ENCODE data around the gene BCL11A. TPM values are rescaled to one million over a fixed set of nuclear protein-coding genes. Genes with fewer than 3 reads are reported as not detected.

The BCL11A gene
- polyA plus RNA-seq, 1 donor (not counting 4 experiments of a cell fraction or from before 2014, with no cell fraction given), result 5.0 TPM

- Histone ChIP-seq H4K20me1 (ENCODE audit: control insufficient read depth, extremely low read depth, insufficient read depth, low read length) (no peaks in the 10 kb centered on the region), H3K9ac (ENCODE audit: control insufficient read depth, extremely low read depth, insufficient read depth, low read length) (peak overlapping the region; percentile 77), H3K9me1 (ENCODE audit: control insufficient read depth, extremely low read depth, insufficient read depth, low read length) (no peaks in the 10 kb centered on the region), H3K27me3 (ENCODE audit: control insufficient read depth, extremely low read depth, insufficient read depth, low read length) (peaks cover 14% of the 10 kb centered on the region), H3K9me3 (ENCODE audit: control insufficient read depth, low read depth, low read length) (no peaks in the 10 kb centered on the region), H3K4me2 (ENCODE audit: control insufficient read depth, extremely low read depth, insufficient read depth, low read depth, low read length) (peak overlapping the region; percentile 78), H2AFZ (ENCODE audit: control insufficient read depth, low read length) (peak overlapping the region; percentile 84), H3K27ac (ENCODE audit: control insufficient read depth, insufficient read depth, low read length) (no peak overlapping the region), H3K79me2 (ENCODE audit: control insufficient read depth, insufficient read depth, low read length) (peaks cover 13% of the 10 kb centered on the region), H3K36me3 (ENCODE audit: control insufficient read depth in 2 of 2, extremely low read depth in 1 of 2, insufficient read depth in 2 of 2, low read length in 2 of 2) (no peaks in the 10 kb centered on the region), H3K4me1 (ENCODE audit: control insufficient read depth, extremely low read depth, insufficient read depth, low read length) (peaks cover 17% of the 10 kb centered on the region), H3K4me3 (ENCODE audit: control insufficient read depth in 2 of 3, extremely low read depth in 1 of 3, insufficient read depth in 2 of 3, low read depth in 1 of 3, low read length in 3 of 3) (peak overlapping the region in 2 of 3 experiments; percentile 91 to 94)
- DNase-seq (ENCODE audit: low read depth, low spot score) (no peak), FAIRE-seq (no peak)
- TF ChIP-seq EZH2 (IDR thresholded peaks at IDR 0.05; ENCODE audit: low read length), result no peak
- TF ChIP-seq, protein P1, sequence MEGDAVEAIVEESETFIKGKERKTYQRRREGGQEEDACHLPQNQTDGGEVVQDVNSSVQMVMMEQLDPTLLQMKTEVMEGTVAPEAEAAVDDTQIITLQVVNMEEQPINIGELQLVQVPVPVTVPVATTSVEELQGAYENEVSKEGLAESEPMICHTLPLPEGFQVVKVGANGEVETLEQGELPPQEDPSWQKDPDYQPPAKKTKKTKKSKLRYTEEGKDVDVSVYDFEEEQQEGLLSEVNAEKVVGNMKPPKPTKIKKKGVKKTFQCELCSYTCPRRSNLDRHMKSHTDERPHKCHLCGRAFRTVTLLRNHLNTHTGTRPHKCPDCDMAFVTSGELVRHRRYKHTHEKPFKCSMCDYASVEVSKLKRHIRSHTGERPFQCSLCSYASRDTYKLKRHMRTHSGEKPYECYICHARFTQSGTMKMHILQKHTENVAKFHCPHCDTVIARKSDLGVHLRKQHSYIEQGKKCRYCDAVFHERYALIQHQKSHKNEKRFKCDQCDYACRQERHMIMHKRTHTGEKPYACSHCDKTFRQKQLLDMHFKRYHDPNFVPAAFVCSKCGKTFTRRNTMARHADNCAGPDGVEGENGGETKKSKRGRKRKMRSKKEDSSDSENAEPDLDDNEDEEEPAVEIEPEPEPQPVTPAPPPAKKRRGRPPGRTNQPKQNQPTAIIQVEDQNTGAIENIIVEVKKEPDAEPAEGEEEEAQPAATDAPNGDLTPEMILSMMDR (optimal IDR thresholded peaks at IDR 0.05 in 1 of 3, IDR thresholded peaks at IDR 0.05 in 1 of 3, conservative IDR thresholded peaks at IDR 0.05 in 1 of 3; ENCODE audit: extremely low read depth in 1 of 3, insufficient read depth in 2 of 3, low read length in 3 of 3), result no peak
- dilution Hi-C loops (cut with MboI; ENCODE audit: extremely low pct_ligation_motif_present, low sequenced_read_pairs), result no loop called here
Measured at GRCh38 chr2:60555783-60556139, 2.3 kb upstream of the BCL11A start.

DNA sequence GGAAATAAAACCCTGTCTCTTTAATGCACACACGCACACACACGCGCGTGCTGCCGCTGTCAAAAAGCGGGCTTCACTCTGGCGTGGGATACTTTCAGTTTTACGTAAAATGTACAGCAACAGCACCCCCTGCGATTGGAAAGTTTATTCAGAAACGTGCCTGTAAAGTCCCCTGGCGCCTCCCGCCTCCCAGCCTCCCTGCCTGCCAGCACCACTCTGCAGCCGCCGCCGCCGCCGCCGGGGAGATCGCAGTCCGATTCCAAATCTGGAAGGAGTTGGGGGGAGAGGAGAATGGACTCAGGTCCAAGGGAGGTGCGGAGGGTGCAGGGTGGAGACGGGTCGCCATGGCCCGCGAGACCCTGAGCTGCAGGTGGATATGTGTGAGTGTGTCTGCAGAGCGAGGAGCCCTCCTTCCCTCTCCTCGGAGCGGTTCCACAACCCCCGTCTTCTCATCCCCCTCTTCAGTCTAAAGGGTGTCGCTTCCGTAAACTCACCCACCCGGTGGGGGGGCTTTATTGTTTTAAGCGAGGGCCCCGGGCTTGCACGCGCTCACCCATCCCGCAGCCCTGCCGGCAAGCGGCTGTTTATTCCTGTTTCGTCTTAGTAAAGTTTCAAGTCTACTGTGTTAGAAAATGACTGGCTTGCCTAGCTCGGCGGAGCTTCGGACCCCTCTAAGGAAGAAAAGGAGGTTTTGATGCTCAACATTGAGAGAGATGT is 1.8 kb upstream of the BCL11A start:
- Histone ChIP-seq H3K9me3 (ENCODE audit: control insufficient read depth, low read depth, low read length) (no peaks in the 10 kb centered on the region), H3K4me1 (ENCODE audit: control insufficient read depth, extremely low read depth, insufficient read depth, low read length) (peaks cover 17% of the 10 kb centered on the region), H3K9me1 (ENCODE audit: control insufficient read depth, extremely low read depth, insufficient read depth, low read length) (no peaks in the 10 kb centered on the region), H3K9ac (ENCODE audit: control insufficient read depth, extremely low read depth, insufficient read depth, low read length) (peak overlapping the region; percentile 77), H3K27me3 (ENCODE audit: control insufficient read depth, extremely low read depth, insufficient read depth, low read length) (peaks cover 14% of the 10 kb centered on the region), H3K36me3 (ENCODE audit: control insufficient read depth in 2 of 2, extremely low read depth in 1 of 2, insufficient read depth in 2 of 2, low read length in 2 of 2) (no peaks in the 10 kb centered on the region), H2AFZ (ENCODE audit: control insufficient read depth, low read length) (peak overlapping the region; percentile 86), H3K27ac (ENCODE audit: control insufficient read depth, insufficient read depth, low read length) (peak overlapping the region; percentile 29), H3K79me2 (ENCODE audit: control insufficient read depth, insufficient read depth, low read length) (peaks cover 17% of the 10 kb centered on the region), H4K20me1 (ENCODE audit: control insufficient read depth, extremely low read depth, insufficient read depth, low read length) (no peaks in the 10 kb centered on the region), H3K4me3 (ENCODE audit: control insufficient read depth in 2 of 3, extremely low read depth in 1 of 3, insufficient read depth in 2 of 3, low read depth in 1 of 3, low read length in 3 of 3) (peak overlapping the region; percentile 53 to 94 (median 91)), H3K4me2 (ENCODE audit: control insufficient read depth, extremely low read depth, insufficient read depth, low read depth, low read length) (peak overlapping the region; percentile 78)
- TF ChIP-seq EZH2 (IDR thresholded peaks at IDR 0.05; ENCODE audit: low read length), result no peak
- TF ChIP-seq, protein P1 (optimal IDR thresholded peaks at IDR 0.05 in 1 of 3, IDR thresholded peaks at IDR 0.05 in 1 of 3, conservative IDR thresholded peaks at IDR 0.05 in 1 of 3; ENCODE audit: extremely low read depth in 1 of 3, insufficient read depth in 2 of 3, low read length in 3 of 3), result peak in 2 of 3 experiments; percentile 45 to 55
- dilution Hi-C loops (cut with MboI; ENCODE audit: extremely low pct_ligation_motif_present, low sequenced_read_pairs), result no loop called here
- DNase-seq (ENCODE audit: low read depth, low spot score) (no peak), FAIRE-seq (peak; percentile 26)

All from keratinocyte (primary cell).